ENCODE data around the gene PAK3.

PAK3 gene

DNA sequence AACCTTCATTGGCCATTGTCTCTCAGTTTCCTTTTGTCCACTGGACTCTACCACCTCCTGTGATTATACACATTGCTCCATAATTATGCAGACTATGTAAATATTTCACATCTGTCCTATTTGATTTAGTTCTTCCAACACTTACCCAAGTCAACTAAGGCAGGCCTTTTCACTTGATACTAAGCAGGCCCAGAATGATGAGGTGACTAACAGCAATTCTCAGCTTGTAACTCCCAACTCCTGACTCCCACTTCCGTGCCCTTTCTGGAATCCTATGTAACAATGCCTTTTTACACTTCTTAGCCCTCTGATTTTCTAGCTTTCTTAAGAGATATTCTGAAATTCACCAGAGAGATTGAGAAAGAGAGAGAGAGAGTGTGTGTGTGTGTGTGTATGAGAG lies 6.6 kb downstream of the PAK3 start:
- Histone ChIP-seq H3K36me3 (ENCODE audit: insufficient read depth, low read length) (no peaks in the 10 kb centered on the region), H3K9me3 (ENCODE audit: low read length) (no peaks in the 10 kb centered on the region), H3K27ac (ENCODE audit: low read depth, low read length) (no peak overlapping the region), H3K4me1 (ENCODE audit: insufficient read depth, low read length) (peaks cover 15% of the 10 kb centered on the region), H3K9ac (ENCODE audit: low read length) (no peak overlapping the region), H3K4me3 (ENCODE audit: low read depth in 1 of 2, low read length in 2 of 2) (no peak overlapping the region), H3K27me3 (ENCODE audit: control insufficient read depth in 1 of 2, insufficient read depth in 2 of 2, low read length in 2 of 2) (peaks cover 14 to 25% of the 10 kb centered on the region in 2 donors)

GRCh38 chrX:111103246-111103645 lies 7.3 kb downstream of the PAK3 start:
- H3K27me3 ChIP-seq (ENCODE audit: control insufficient read depth in 1 of 2, insufficient read depth in 2 of 2, low read length in 2 of 2) = peaks cover 8 to 19% of the 10 kb centered on the region in 2 donors
- no peak overlapping the region for H3K9ac ChIP-seq (ENCODE audit: low read length)
- peaks cover 15% of the 10 kb centered on the region for H3K4me1 ChIP-seq (ENCODE audit: insufficient read depth, low read length)
- H3K36me3 ChIP-seq (ENCODE audit: insufficient read depth, low read length) = no peaks in the 10 kb centered on the region
- no peak overlapping the region for H3K27ac ChIP-seq (ENCODE audit: low read depth, low read length)
- no peak overlapping the region for H3K4me3 ChIP-seq (ENCODE audit: low read depth in 1 of 2, low read length in 2 of 2)
- H3K9me3 ChIP-seq (ENCODE audit: low read length) = no peaks in the 10 kb centered on the region

DNA sequence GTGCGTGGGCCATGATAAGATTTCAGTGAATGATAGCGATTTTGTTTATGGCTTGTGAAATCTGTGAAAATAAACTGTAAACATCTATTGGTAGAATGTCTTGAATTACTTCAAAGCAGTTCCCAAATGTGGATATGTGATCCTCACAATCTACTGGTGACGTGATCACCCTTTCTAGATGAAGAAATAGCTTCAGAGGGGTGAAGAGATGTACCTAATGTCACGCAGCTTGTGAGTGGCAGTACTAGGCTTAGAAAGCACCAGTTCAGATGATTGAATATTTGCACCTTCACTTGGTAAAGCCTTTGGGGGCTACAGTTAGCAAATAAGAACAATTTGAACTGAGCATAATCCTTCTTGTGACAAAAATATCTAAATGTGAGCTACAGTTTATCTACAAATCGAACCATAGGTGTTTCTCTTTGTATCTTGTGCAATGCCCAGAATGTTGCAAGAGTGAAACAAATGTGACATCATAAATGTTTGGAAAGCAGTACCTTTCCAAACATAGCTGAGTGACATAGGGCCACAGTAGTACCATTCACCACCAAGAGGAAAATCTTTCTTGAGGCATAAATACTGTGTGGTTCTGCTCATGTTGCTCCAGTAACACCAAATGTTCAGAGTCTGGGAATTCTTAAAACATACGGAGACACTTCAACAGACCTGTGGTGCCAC lies 14.2 kb downstream of the PAK3 start:
- Histone ChIP-seq H3K9ac (ENCODE audit: low read length) (no peak overlapping the region), H3K4me1 (ENCODE audit: insufficient read depth, low read length) (no peaks in the 10 kb centered on the region), H3K27me3 (ENCODE audit: control insufficient read depth in 1 of 2, insufficient read depth in 2 of 2, low read length in 2 of 2) (peaks cover 0 to 7% of the 10 kb centered on the region in 2 donors), H3K9me3 (ENCODE audit: low read length) (no peaks in the 10 kb centered on the region), H3K36me3 (ENCODE audit: insufficient read depth, low read length) (no peaks in the 10 kb centered on the region), H3K4me3 (ENCODE audit: low read depth in 1 of 2, low read length in 2 of 2) (no peak overlapping the region), H3K27ac (ENCODE audit: low read depth, low read length) (no peak overlapping the region)

GRCh38 chrX:111114806-111115205 lies 18.8 kb downstream of the PAK3 start:
- H3K27me3 ChIP-seq (ENCODE audit: control insufficient read depth in 1 of 2, insufficient read depth in 2 of 2, low read length in 2 of 2) = peaks cover 0 to 7% of the 10 kb centered on the region in 2 donors
- no peaks in the 10 kb centered on the region for H3K36me3 ChIP-seq (ENCODE audit: insufficient read depth, low read length)
- no peak overlapping the region for H3K27ac ChIP-seq (ENCODE audit: low read depth, low read length)
- H3K9ac ChIP-seq (ENCODE audit: low read length) = no peak overlapping the region
- H3K4me3 ChIP-seq (ENCODE audit: low read depth in 1 of 2, low read length in 2 of 2) = no peak overlapping the region
- no peaks in the 10 kb centered on the region for H3K4me1 ChIP-seq (ENCODE audit: insufficient read depth, low read length)
- no peaks in the 10 kb centered on the region for H3K9me3 ChIP-seq (ENCODE audit: low read length)

DNA sequence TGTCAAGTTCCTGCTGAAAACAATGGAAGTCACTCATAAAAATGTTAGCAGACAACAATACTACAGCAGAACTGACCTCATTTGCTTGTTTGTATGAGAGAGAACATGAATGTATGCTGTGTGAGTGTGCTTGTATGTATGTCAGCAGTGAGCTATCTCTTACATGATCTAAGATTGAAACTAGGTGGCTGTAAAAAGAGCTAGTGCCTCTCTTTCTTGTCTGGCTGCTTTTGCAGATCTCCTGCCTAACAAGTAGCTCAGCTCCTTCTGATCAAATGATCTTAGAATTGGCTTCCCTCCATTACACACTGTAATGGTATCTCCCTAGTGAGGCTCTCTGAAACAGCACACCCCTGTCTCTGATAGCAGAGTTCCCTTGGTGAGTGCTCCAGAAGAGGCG lies 20.7 kb downstream of the PAK3 start:
- Histone ChIP-seq H3K4me3 (ENCODE audit: low read depth in 1 of 2, low read length in 2 of 2) (no peak overlapping the region), H3K4me1 (ENCODE audit: insufficient read depth, low read length) (no peaks in the 10 kb centered on the region), H3K27ac (ENCODE audit: low read depth, low read length) (no peak overlapping the region), H3K9ac (ENCODE audit: low read length) (no peak overlapping the region), H3K9me3 (ENCODE audit: low read length) (no peaks in the 10 kb centered on the region), H3K27me3 (ENCODE audit: control insufficient read depth in 1 of 2, insufficient read depth in 2 of 2, low read length in 2 of 2) (peaks cover 6 to 7% of the 10 kb centered on the region in 2 donors), H3K36me3 (ENCODE audit: insufficient read depth, low read length) (no peaks in the 10 kb centered on the region)

DNA sequence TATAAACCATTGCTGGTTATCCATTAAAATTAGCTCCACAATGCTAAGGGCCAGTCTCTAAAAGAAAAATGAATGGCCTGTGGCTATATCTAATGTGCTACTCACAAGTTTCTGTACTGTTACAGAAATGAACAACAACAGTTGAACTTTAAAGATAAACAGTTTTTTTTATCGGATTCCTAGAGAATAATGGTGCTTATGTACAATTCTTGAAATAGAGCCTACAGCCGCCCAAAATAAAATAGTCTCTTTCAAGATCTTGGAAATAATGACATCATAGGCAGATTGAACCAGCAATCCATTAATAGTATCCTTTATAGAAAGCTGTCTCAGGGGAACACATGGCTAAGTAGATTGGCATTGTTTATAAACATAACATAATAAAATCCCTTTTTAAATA lies 23.4 kb downstream of the PAK3 start:
- Histone ChIP-seq H3K27me3 (ENCODE audit: control insufficient read depth in 1 of 2, insufficient read depth in 2 of 2, low read length in 2 of 2) (peaks cover 5 to 6% of the 10 kb centered on the region in 2 donors), H3K4me3 (ENCODE audit: low read depth in 1 of 2, low read length in 2 of 2) (no peak overlapping the region), H3K36me3 (ENCODE audit: insufficient read depth, low read length) (no peaks in the 10 kb centered on the region), H3K27ac (ENCODE audit: low read depth, low read length) (no peak overlapping the region), H3K9me3 (ENCODE audit: low read length) (no peaks in the 10 kb centered on the region), H3K4me1 (ENCODE audit: insufficient read depth, low read length) (no peaks in the 10 kb centered on the region), H3K9ac (ENCODE audit: low read length) (no peak overlapping the region)

DNA sequence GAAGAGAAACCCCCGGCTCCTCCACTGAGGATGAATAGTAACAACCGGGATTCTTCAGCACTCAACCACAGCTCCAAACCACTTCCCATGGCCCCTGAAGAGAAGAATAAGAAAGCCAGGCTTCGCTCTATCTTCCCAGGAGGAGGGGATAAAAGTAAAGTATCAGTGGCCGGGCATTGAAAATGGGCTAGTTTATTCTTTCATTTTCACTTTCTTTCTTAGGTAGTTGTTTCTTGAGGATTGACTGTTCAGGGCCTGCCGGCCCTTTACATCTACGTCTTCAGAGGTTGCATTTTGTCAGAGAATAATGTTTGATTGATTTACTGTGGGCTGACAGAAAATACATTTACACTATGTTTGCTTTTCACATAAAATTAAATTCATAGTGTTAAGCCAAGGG lies 27.1 kb downstream of the PAK3 start:
- H3K27me3 ChIP-seq (ENCODE audit: control insufficient read depth in 1 of 2, insufficient read depth in 2 of 2, low read length in 2 of 2) = peaks cover 0 to 6% of the 10 kb centered on the region in 2 donors
- no peaks in the 10 kb centered on the region for H3K4me1 ChIP-seq (ENCODE audit: insufficient read depth, low read length)
- H3K4me3 ChIP-seq (ENCODE audit: low read depth in 1 of 2, low read length in 2 of 2) = no peak overlapping the region
- no peaks in the 10 kb centered on the region for H3K36me3 ChIP-seq (ENCODE audit: insufficient read depth, low read length)
- H3K9me3 ChIP-seq (ENCODE audit: low read length) = no peaks in the 10 kb centered on the region
- no peak overlapping the region for H3K27ac ChIP-seq (ENCODE audit: low read depth, low read length)
- H3K9ac ChIP-seq (ENCODE audit: low read length) = no peak overlapping the region

- no peak overlapping the region for H3K27ac ChIP-seq (ENCODE audit: low read depth, low read length)
- H3K4me1 ChIP-seq (ENCODE audit: insufficient read depth, low read length) = no peaks in the 10 kb centered on the region
- peaks cover 0 to 6% of the 10 kb centered on the region in 2 donors for H3K27me3 ChIP-seq (ENCODE audit: control insufficient read depth in 1 of 2, insufficient read depth in 2 of 2, low read length in 2 of 2)
- H3K36me3 ChIP-seq (ENCODE audit: insufficient read depth, low read length) = no peaks in the 10 kb centered on the region
- H3K9me3 ChIP-seq (ENCODE audit: low read length) = no peaks in the 10 kb centered on the region
- no peak overlapping the region for H3K9ac ChIP-seq (ENCODE audit: low read length)
- H3K4me3 ChIP-seq (ENCODE audit: low read depth in 1 of 2, low read length in 2 of 2) = no peak overlapping the region
Observed at GRCh38 chrX:111123606-111124179, 27.7 kb downstream of the PAK3 start.

GRCh38 chrX:111124418-111124817 lies 28.4 kb downstream of the PAK3 start:
- no peak overlapping the region for H3K27ac ChIP-seq (ENCODE audit: low read depth, low read length)
- no peaks in the 10 kb centered on the region for H3K4me1 ChIP-seq (ENCODE audit: insufficient read depth, low read length)
- no peak overlapping the region for H3K4me3 ChIP-seq (ENCODE audit: low read depth in 1 of 2, low read length in 2 of 2)
- H3K27me3 ChIP-seq (ENCODE audit: control insufficient read depth in 1 of 2, insufficient read depth in 2 of 2, low read length in 2 of 2) = peaks cover 0 to 6% of the 10 kb centered on the region in 2 donors
- H3K9me3 ChIP-seq (ENCODE audit: low read length) = no peaks in the 10 kb centered on the region
- H3K9ac ChIP-seq (ENCODE audit: low read length) = no peak overlapping the region
- no peaks in the 10 kb centered on the region for H3K36me3 ChIP-seq (ENCODE audit: insufficient read depth, low read length)

DNA sequence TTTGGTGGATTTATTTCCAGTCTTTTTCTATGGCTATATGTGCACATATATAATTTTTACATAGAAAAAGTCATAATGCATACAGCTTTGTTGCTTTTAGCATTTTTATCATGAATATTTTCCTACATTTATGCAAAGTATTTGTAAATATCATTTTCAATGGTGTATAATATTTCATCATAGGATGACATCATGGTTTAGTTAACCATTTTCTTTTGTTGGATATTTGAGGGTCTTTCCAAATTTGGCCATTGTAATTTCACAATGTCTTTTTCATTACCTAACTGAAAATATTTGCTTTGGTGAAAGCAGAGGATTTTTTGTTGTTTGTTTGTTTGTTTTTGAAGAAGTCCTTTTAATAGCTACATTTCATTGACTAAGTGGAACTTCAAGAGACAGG lies 31.0 kb downstream of the PAK3 start:
- no peak overlapping the region for H3K4me3 ChIP-seq (ENCODE audit: low read depth in 1 of 2, low read length in 2 of 2)
- peaks cover 0 to 12% of the 10 kb centered on the region in 2 donors for H3K27me3 ChIP-seq (ENCODE audit: control insufficient read depth in 1 of 2, insufficient read depth in 2 of 2, low read length in 2 of 2)
- H3K27ac ChIP-seq (ENCODE audit: low read depth, low read length) = no peak overlapping the region
- no peaks in the 10 kb centered on the region for H3K4me1 ChIP-seq (ENCODE audit: insufficient read depth, low read length)
- no peaks in the 10 kb centered on the region for H3K36me3 ChIP-seq (ENCODE audit: insufficient read depth, low read length)
- H3K9ac ChIP-seq (ENCODE audit: low read length) = no peak overlapping the region
- H3K9me3 ChIP-seq (ENCODE audit: low read length) = no peaks in the 10 kb centered on the region

- H3K36me3 ChIP-seq (ENCODE audit: insufficient read depth, low read length) = no peaks in the 10 kb centered on the region
- H3K27ac ChIP-seq (ENCODE audit: low read depth, low read length) = no peak overlapping the region
- peaks cover 0 to 12% of the 10 kb centered on the region in 2 donors for H3K27me3 ChIP-seq (ENCODE audit: control insufficient read depth in 1 of 2, insufficient read depth in 2 of 2, low read length in 2 of 2)
- no peaks in the 10 kb centered on the region for H3K9me3 ChIP-seq (ENCODE audit: low read length)
- H3K9ac ChIP-seq (ENCODE audit: low read length) = no peak overlapping the region
- H3K4me1 ChIP-seq (ENCODE audit: insufficient read depth, low read length) = no peaks in the 10 kb centered on the region
- no peak overlapping the region for H3K4me3 ChIP-seq (ENCODE audit: low read depth in 1 of 2, low read length in 2 of 2)
Observed at GRCh38 chrX:111129921-111130320, 33.9 kb downstream of the PAK3 start.

- no peaks in the 10 kb centered on the region for H3K36me3 ChIP-seq (ENCODE audit: insufficient read depth, low read length)
- H3K4me3 ChIP-seq (ENCODE audit: low read depth in 1 of 2, low read length in 2 of 2) = no peak overlapping the region
- H3K27me3 ChIP-seq (ENCODE audit: control insufficient read depth in 1 of 2, insufficient read depth in 2 of 2, low read length in 2 of 2) = peaks cover 7 to 12% of the 10 kb centered on the region in 2 donors
- H3K9ac ChIP-seq (ENCODE audit: low read length) = no peak overlapping the region
- H3K4me1 ChIP-seq (ENCODE audit: insufficient read depth, low read length) = no peaks in the 10 kb centered on the region
- no peaks in the 10 kb centered on the region for H3K9me3 ChIP-seq (ENCODE audit: low read length)
- H3K27ac ChIP-seq (ENCODE audit: low read depth, low read length) = no peak overlapping the region
Observed at GRCh38 chrX:111131572-111131971, 35.6 kb downstream of the PAK3 start.
